Measurements from ENCODE around the gene FAF2. TPM values are rescaled to one million over a fixed set of nuclear protein-coding genes. Genes with fewer than 3 reads are reported as not detected.
"Not testable (repeated sequence)": the region's sequence is repeated elsewhere in the genome, so short reads cannot be mapped to it uniquely, and the experiment has no call there.

FAF2 gene
- total and polyA plus RNA-seq, 7 experiments from 2014 or later = 11.8 to 43.2 (median 30.9) TPM

DNA sequence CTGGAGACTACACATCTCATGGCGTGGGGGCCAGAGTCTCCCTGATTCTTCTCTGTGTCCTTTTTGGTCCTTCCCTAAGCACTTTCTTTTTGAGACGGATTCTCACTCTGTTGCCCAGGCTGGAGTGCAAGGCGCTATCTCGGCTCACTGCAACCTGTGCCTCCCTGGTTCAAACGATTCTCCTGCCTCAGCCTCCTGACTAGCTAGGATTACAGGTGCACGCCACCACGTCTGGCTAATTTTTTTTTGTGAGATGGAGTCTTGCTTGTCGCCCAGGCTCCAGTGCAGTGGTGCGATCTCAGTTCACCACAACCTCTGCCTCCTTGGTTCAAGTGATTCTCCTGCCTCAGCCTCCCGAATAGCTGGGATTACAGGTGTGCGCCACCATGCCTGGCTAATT, 102.8 kb downstream of the FAF2 start:
- H3K9me3 ChIP-seq (ENCODE audit: control insufficient read depth in 2 of 3, low read length in 3 of 3); H3K9me3 Mint-ChIP-seq; DNase-seq; H3K27me3 Mint-ChIP-seq; H3K36me3 Mint-ChIP-seq; intact Hi-C loops (cut with micrococcal nuclease); H3K36me3 ChIP-seq (ENCODE audit: control insufficient read depth in 2 of 3, insufficient read depth in 3 of 3, low read length in 3 of 3); ATAC-seq; H3K4me3 ChIP-seq (ENCODE audit: low read length); H3K27me3 ChIP-seq (ENCODE audit: control insufficient read depth in 2 of 2, insufficient read depth in 2 of 2, low read length in 2 of 2): not testable (repeated sequence)
- Histone ChIP-seq H3K27ac (ENCODE audit: low read depth, low read length) (peak overlapping the region; percentile 60), H3K4me1 (ENCODE audit: control insufficient read depth in 2 of 2, insufficient read depth in 2 of 2, low read length in 2 of 2) (peaks cover 6 to 26% of the 10 kb centered on the region in 2 donors)
- H3K27ac Mint-ChIP-seq = peak overlapping the region in 8 of 9 donors; percentile 48 to 88 (median 81)
- H3K4me3 Mint-ChIP-seq = peak overlapping the region in 8 of 10 donors; percentile 20 to 75 (median 56)
- H3K4me1 Mint-ChIP-seq = peaks cover 29 to 79% (median 63%) of the 10 kb centered on the region in 7 donors
- POLR2A ChIA-PET = interaction anchor here (2.7 to 9.4 kb wide), 4 partner anchors 8 to 103 kb away, joined by 9 to 118 read pairs (median 30); partner anchors contain the start of genes FAF2 and RNF44
- CTCF ChIA-PET = interaction anchor here (1.0 kb wide), 1 partner anchor 135 kb away, joined by 3 read pairs; the partner anchor contains the start of gene CLTB

DNA sequence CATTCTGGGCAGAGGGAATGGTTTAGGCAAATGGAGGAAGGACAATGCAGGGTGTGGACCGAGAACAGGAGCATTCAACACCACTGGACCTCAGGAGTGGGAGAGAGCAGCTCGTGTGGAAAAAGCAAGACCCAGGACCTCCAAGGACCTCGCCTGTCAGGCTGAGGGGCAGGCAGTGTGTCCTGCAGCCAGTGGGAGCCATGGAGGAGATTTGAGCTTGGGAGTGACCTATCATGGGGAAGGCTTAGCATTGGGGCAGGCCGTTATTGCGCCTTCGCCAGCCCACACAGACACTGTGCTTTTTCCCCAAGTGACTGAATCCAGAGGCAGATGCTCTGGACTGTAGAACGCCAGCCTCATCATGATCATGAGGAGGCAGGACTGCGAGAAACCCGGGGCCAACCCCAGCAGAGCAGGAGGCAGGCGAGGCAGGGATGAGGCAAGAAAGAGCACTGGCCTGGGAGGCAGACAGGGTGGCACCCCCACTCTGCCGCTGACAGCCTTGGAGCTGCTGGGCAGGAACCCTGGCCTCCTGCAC, 104.2 kb downstream of the FAF2 start:
- no peaks in the 10 kb centered on the region for H3K27me3 ChIP-seq (ENCODE audit: control insufficient read depth in 2 of 2, insufficient read depth in 2 of 2, low read length in 2 of 2)
- Mint-ChIP-seq H3K27me3 (no peaks in the 10 kb centered on the region), H3K27ac (peak overlapping the region in 8 of 9 donors; percentile 47 to 88 (median 80)), H3K4me1 (peaks cover 40 to 84% (median 67%) of the 10 kb centered on the region in 7 donors), H3K4me3 (no peak overlapping the region), H3K9me3 (no peaks in the 10 kb centered on the region), H3K36me3 (no peaks in the 10 kb centered on the region)
- ATAC-seq (no peak), DNase-seq (no peak)
- no peaks in the 10 kb centered on the region for H3K36me3 ChIP-seq (ENCODE audit: control insufficient read depth in 2 of 3, insufficient read depth in 3 of 3, low read length in 3 of 3)
- intact Hi-C loops (cut with micrococcal nuclease) = no loop called here
- H3K27ac ChIP-seq (ENCODE audit: low read depth, low read length) = no peak overlapping the region
- H3K9me3 ChIP-seq (ENCODE audit: control insufficient read depth in 2 of 3, low read length in 3 of 3) = no peaks in the 10 kb centered on the region
- ChIA-PET POLR2A (interaction anchor here (0.7 to 9.4 kb wide), 4 partner anchors 8 to 23 kb away, joined by 3 to 118 read pairs (median 24); partner anchors contain the start of gene RNF44), CTCF (interaction anchor here (1.3 kb wide), 1 partner anchor 21 kb away, joined by 3 read pairs; no protein-coding TSS in a partner anchor)
- no peak overlapping the region for H3K4me3 ChIP-seq (ENCODE audit: low read length)
- H3K4me1 ChIP-seq (ENCODE audit: control insufficient read depth in 2 of 2, insufficient read depth in 2 of 2, low read length in 2 of 2) = peaks cover 6 to 39% of the 10 kb centered on the region in 2 donors

DNA sequence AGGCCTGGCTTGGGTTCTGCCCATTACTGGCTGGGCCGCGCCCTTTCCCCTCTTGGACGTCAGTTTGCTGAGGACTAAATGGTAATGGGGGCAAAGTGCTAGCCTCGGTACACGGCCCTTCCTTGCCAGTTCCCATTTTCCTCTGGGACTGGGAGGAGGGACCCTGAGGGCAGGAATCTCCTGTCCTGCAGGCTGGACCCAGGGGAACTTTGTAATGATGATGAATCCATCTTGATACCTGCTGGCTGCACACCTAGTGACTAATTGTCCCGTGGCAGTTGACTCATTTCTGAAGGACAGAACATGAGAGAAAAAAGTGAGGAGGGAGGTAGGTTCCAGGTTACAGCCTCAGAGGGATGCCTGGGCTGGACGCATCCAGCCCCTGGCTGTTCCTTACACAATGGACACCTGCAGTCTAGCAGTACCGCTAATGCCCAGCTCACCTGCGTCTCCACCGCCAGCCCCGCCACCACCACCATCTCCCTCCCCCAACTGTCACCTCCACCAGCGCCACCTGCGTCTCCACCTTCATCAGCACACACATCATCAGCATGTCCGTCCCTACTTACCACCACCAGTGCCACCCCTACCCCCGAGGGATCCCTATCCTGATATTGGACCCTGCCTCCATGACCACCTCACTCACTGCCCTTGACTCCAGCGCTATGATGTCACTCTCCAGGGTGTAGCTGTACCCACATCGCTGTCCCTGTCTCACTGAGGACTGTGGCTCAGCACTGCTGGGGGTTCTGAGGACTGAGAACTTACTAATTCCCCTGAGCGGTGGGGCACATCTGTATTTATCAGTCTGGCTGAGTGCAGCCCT, 105.3 kb downstream of the FAF2 start:
- Histone ChIP-seq H3K9me3 (ENCODE audit: control insufficient read depth in 2 of 3, low read length in 3 of 3) (no peaks in the 10 kb centered on the region), H3K4me3 (ENCODE audit: low read length) (no peak overlapping the region), H3K4me1 (ENCODE audit: control insufficient read depth in 2 of 2, insufficient read depth in 2 of 2, low read length in 2 of 2) (peaks cover 6 to 37% of the 10 kb centered on the region in 2 donors), H3K36me3 (ENCODE audit: control insufficient read depth in 2 of 3, insufficient read depth in 3 of 3, low read length in 3 of 3) (no peaks in the 10 kb centered on the region), H3K27me3 (ENCODE audit: control insufficient read depth in 2 of 2, insufficient read depth in 2 of 2, low read length in 2 of 2) (no peaks in the 10 kb centered on the region), H3K27ac (ENCODE audit: low read depth, low read length) (no peak overlapping the region)
- Mint-ChIP-seq H3K4me3 (peak overlapping the region in 2 of 10 donors; percentile 2 to 6), H3K36me3 (no peaks in the 10 kb centered on the region), H3K27ac (peak overlapping the region; percentile 8 to 87 (median 63)), H3K27me3 (no peaks in the 10 kb centered on the region), H3K9me3 (no peaks in the 10 kb centered on the region), H3K4me1 (peaks cover 40 to 75% (median 58%) of the 10 kb centered on the region in 7 donors)
- no peak for DNase-seq
- ChIA-PET POLR2A (interaction anchor here (0.5 to 9.4 kb wide), 5 partner anchors 11 to 580 kb away, joined by 3 to 118 read pairs (median 5); partner anchors contain the start of genes NSD1 and RNF44), CTCF (interaction anchor here (0.9 to 1.3 kb wide), 3 partner anchors 10 to 20 kb away, joined by 3 to 4 read pairs (median 3); no protein-coding TSS in a partner anchor)
- no peak for ATAC-seq
- intact Hi-C loops (cut with micrococcal nuclease) = no loop called here

DNA sequence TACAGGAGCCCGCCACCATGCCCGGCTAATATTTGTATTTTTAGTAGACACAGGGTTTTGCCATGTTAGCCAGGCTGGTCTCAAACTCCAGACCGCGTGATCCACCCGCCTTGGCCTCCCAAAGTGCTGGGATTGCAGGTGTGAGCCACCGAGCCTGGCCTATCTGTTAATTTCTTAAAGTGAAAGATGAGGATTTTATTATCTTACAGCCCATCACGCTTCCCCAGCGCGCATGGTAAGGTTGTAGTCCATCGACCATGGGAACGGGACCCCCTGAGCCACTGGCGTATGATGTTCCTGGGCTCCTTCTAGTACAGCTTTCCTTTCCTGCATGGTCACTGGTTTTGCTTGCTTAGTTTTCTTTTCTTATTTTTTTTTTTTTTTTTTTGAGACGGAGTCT, 109.7 kb downstream of the FAF2 start:
- H3K4me1 Mint-ChIP-seq = peaks cover 27 to 73% (median 68%) of the 10 kb centered on the region in 7 donors
- ChIA-PET CTCF (no interaction called here), POLR2A (interaction anchor here (0.6 to 1.5 kb wide), 4 partner anchors 15 to 89 kb away, joined by 3 to 6 read pairs (median 4); no protein-coding TSS in a partner anchor)
- Histone ChIP-seq H3K27ac (ENCODE audit: low read depth, low read length) (no peak overlapping the region), H3K4me1 (ENCODE audit: control insufficient read depth in 2 of 2, insufficient read depth in 2 of 2, low read length in 2 of 2) (peaks cover 6 to 54% of the 10 kb centered on the region in 2 donors), H3K27me3 (ENCODE audit: control insufficient read depth in 2 of 2, insufficient read depth in 2 of 2, low read length in 2 of 2) (no peaks in the 10 kb centered on the region), H3K4me3 (ENCODE audit: low read length) (no peak overlapping the region), H3K9me3 (ENCODE audit: control insufficient read depth in 2 of 3, low read length in 3 of 3) (no peaks in the 10 kb centered on the region), H3K36me3 (ENCODE audit: control insufficient read depth in 2 of 3, insufficient read depth in 3 of 3, low read length in 3 of 3) (no peaks in the 10 kb centered on the region)
- peak overlapping the region in 1 of 9 donors; percentile 87 for H3K27ac Mint-ChIP-seq
- H3K36me3 Mint-ChIP-seq = no peaks in the 10 kb centered on the region
- no peak for DNase-seq
- intact Hi-C loops (cut with micrococcal nuclease) = loop anchor here in 1 of 2 donors (2.0 kb wide), 1 partner anchor 15 kb away; no protein-coding TSS in a partner anchor
- H3K27me3 Mint-ChIP-seq = peaks cover 0 to 10% (median 0%) of the 10 kb centered on the region in 5 donors
- no peak overlapping the region for H3K4me3 Mint-ChIP-seq
- H3K9me3 Mint-ChIP-seq = peaks cover 0 to 4% (median 0%) of the 10 kb centered on the region in 11 donors
- no peak for ATAC-seq

Other genes with a start within 250 kb of the FAF2 start
- gene SIMC1, start 210.0 kb upstream of the FAF2 start, total RNA-seq = 10 to 100 TPM; 20.1 to 32.1 (median 25.9) TPM
- 10 to 100 TPM in 1 of 2 donors, 1 to 10 TPM in 1; 7.9 to 15.1 TPM for gene SIMC1, start 210.0 kb upstream of the FAF2 start, polyA plus RNA-seq
- gene KIAA1191, start 86.6 kb upstream of the FAF2 start, total RNA-seq = 10 to 100 TPM; 59.4 to 76.6 (median 65.9) TPM
- gene KIAA1191, start 86.6 kb upstream of the FAF2 start, polyA plus RNA-seq = 10 to 100 TPM; 43.1 to 53.3 TPM
- gene ARL10, start 82.9 kb upstream of the FAF2 start, total RNA-seq = 10 to 100 TPM in 3 of 5 experiments, 1 to 10 TPM in 2; 8.7 to 15.9 (median 12.4) TPM
- gene ARL10, start 82.9 kb upstream of the FAF2 start, polyA plus RNA-seq = 1 to 10 TPM; 1.0 to 2.2 TPM
- gene NOP16, start 59.8 kb upstream of the FAF2 start, total RNA-seq = 10 to 100 TPM; 12.8 to 35.3 (median 22.2) TPM
- gene NOP16, start 59.8 kb upstream of the FAF2 start, polyA plus RNA-seq = 10 to 100 TPM; 26.9 to 42.2 TPM
- gene HIGD2A, start 59.6 kb upstream of the FAF2 start, total RNA-seq = 100 to 1,000 TPM in 3 of 5 experiments, 10 to 100 TPM in 2; 86.8 to 124 (median 112) TPM
- 100 to 1,000 TPM; 223 to 282 TPM for gene HIGD2A, start 59.6 kb upstream of the FAF2 start, polyA plus RNA-seq
- 10 to 100 TPM; 30.6 to 67.2 (median 63.8) TPM for gene CLTB, start 31.8 kb upstream of the FAF2 start, total RNA-seq
- 10 to 100 TPM; 73.6 to 90.9 TPM for gene CLTB, start 31.8 kb upstream of the FAF2 start, polyA plus RNA-seq
- gene RNF44, start 89.0 kb downstream of the FAF2 start, total RNA-seq = 100 to 1,000 TPM; 145 to 305 (median 280) TPM
- 1 to 10 TPM; 3.3 to 5.0 TPM for gene RNF44, start 89.0 kb downstream of the FAF2 start, polyA plus RNA-seq
- 1 to 10 TPM; 1.0 to 3.3 (median 2.5) TPM for gene CDHR2, start 101.0 kb downstream of the FAF2 start, total RNA-seq
- gene CDHR2, start 101.0 kb downstream of the FAF2 start, polyA plus RNA-seq = not detected
- 1 to 10 TPM in 1 of 5 experiments, under 1 TPM in 3, not detected in 1; 0.08 to 2.3 (median 0.32) TPM for gene GPRIN1, start 161.8 kb downstream of the FAF2 start, total RNA-seq
- not detected for gene GPRIN1, start 161.8 kb downstream of the FAF2 start, polyA plus RNA-seq
- gene SNCB, start 182.1 kb downstream of the FAF2 start, total RNA-seq = not detected
- not detected for gene SNCB, start 182.1 kb downstream of the FAF2 start, polyA plus RNA-seq
- not detected for gene EIF4E1B, start 182.3 kb downstream of the FAF2 start, total RNA-seq
- not detected for gene EIF4E1B, start 182.3 kb downstream of the FAF2 start, polyA plus RNA-seq
- gene TSPAN17, start 199.1 kb downstream of the FAF2 start, total RNA-seq = 10 to 100 TPM; 16.6 to 47.6 (median 21.1) TPM
- gene TSPAN17, start 199.1 kb downstream of the FAF2 start, polyA plus RNA-seq = 10 to 100 TPM; 16.5 to 19.3 TPM

Measured in naive thymus-derived CD4-positive, alpha-beta T cell (primary cell).